Activated naive CD8-positive, alpha-beta T cell treated with anti-CD3 and anti-CD28 coated beads, Interleukin-2, amount 50 U/mL, for 24 hours (primary cell): ENCODE results near the gene RGS17.

ENCODE experiments used
- ATAC-seq: fragments of 150-1000 bp; cut with Tn5 transposase; one replicate; pipeline ENCODE4 v1.10.0; 2021
- DNase-seq: peaks from one replicate; pipeline ENCODE4 v3.0.0; 2021
- H3K27ac Mint-ChIP-seq: one replicate; pipeline ENCODE4 v1.8.0; 2021; ENCODE audit warnings: mild to moderate bottlenecking, mixed read lengths
- H3K27me3 Mint-ChIP-seq: one replicate; pipeline ENCODE4 v1.8.0; 2021; ENCODE audit warnings: mixed read lengths
- H3K36me3 Mint-ChIP-seq: one replicate; pipeline ENCODE4 v1.8.0; 2021; ENCODE audit warnings: low read depth, mixed read lengths
- H3K4me1 Mint-ChIP-seq: one replicate; pipeline ENCODE4 v1.8.0; 2021; ENCODE audit warnings: mixed read lengths
- H3K4me3 Mint-ChIP-seq: one replicate; pipeline ENCODE4 v1.8.0; 2021; ENCODE audit warnings: mild to moderate bottlenecking, moderate library complexity, mixed read lengths
- H3K9me3 Mint-ChIP-seq: one replicate; pipeline ENCODE4 v1.8.0; 2021; ENCODE audit warnings: mixed read lengths

The RGS17 gene

DNA sequence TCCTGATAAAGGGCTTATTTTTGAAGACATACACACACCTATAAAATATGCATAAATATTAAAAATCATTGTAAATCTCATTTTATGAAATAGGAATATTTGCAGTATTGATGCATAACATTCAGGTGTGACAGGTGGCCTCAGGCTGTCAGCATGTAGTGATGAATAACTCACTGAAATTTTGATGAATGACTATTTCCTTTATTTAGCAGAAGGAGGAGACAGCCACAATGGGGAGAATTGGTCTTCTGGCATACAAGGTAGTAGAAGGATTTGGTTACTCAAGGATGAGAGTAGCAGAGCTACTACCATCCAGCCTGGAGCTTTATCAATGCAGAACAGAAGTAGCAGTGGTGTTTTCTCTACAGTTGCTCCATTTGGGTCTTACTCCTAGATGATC is 47.2 kb downstream of the RGS17 start:
- Mint-ChIP-seq H3K9me3 (no peaks in the 10 kb centered on the region), H3K27me3 (peaks cover 2% of the 10 kb centered on the region), H3K4me3 (no peak overlapping the region), H3K4me1 (no peaks in the 10 kb centered on the region), H3K36me3 (no peaks in the 10 kb centered on the region), H3K27ac (no peak overlapping the region)
- DNase-seq = no peak
- ATAC-seq = no peak

- no peaks in the 10 kb centered on the region for H3K4me1 Mint-ChIP-seq
Measured at GRCh38 chr6:153081914-153082313, 49.2 kb downstream of the RGS17 start.

GRCh38 chr6:153076431-153076830 is 54.7 kb downstream of the RGS17 start:
- H3K4me3 Mint-ChIP-seq = no peak overlapping the region
- ATAC-seq (no peak), DNase-seq (no peak)
- no peaks in the 10 kb centered on the region for H3K36me3 Mint-ChIP-seq
- H3K27ac Mint-ChIP-seq = no peak overlapping the region
- H3K27me3 Mint-ChIP-seq = no peaks in the 10 kb centered on the region
- H3K4me1 Mint-ChIP-seq = no peaks in the 10 kb centered on the region
- H3K9me3 Mint-ChIP-seq = no peaks in the 10 kb centered on the region

More at GRCh38 chr6:153081914-153082313, 49.2 kb downstream of the RGS17 start:
- ATAC-seq (no peak), DNase-seq (no peak)
- Mint-ChIP-seq H3K36me3 (no peaks in the 10 kb centered on the region), H3K9me3 (no peaks in the 10 kb centered on the region), H3K4me3 (no peak overlapping the region), H3K27ac (no peak overlapping the region), H3K27me3 (peaks cover 2% of the 10 kb centered on the region)

- Mint-ChIP-seq H3K27me3 (no peaks in the 10 kb centered on the region), H3K4me3 (no peak overlapping the region), H3K27ac (no peak overlapping the region), H3K36me3 (no peaks in the 10 kb centered on the region), H3K4me1 (no peaks in the 10 kb centered on the region), H3K9me3 (no peaks in the 10 kb centered on the region)
- ATAC-seq (no peak), DNase-seq (no peak)
Measured at GRCh38 chr6:153074761-153075160, 56.3 kb downstream of the RGS17 start.

GRCh38 chr6:153073841-153074240 is 57.2 kb downstream of the RGS17 start:
- ATAC-seq (no peak), DNase-seq (no peak)
- no peaks in the 10 kb centered on the region for H3K36me3 Mint-ChIP-seq
- no peaks in the 10 kb centered on the region for H3K4me1 Mint-ChIP-seq
- no peak overlapping the region for H3K4me3 Mint-ChIP-seq
- H3K27ac Mint-ChIP-seq = no peak overlapping the region
- H3K9me3 Mint-ChIP-seq = no peaks in the 10 kb centered on the region
- H3K27me3 Mint-ChIP-seq = no peaks in the 10 kb centered on the region

DNA sequence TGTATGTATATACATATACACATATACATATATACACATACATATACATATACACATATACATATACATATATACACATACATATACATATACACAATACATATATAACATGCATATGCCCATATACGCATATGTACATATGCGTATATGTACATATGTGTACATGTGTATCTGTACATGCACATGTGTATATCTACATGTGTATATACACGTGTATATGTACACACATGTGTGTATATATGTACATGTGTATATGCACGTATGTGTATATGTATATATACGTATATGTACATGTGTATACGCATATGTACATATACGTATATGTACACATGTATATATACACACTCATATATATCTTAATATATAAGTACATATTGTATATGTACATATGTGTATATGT is 60.3 kb downstream of the RGS17 start:
- H3K27me3 Mint-ChIP-seq = peaks cover 9% of the 10 kb centered on the region
- DNase-seq (no peak), ATAC-seq (no peak)
- H3K4me1 Mint-ChIP-seq = no peaks in the 10 kb centered on the region
- peaks cover 8% of the 10 kb centered on the region for H3K9me3 Mint-ChIP-seq
- H3K36me3 Mint-ChIP-seq = no peaks in the 10 kb centered on the region
- no peak overlapping the region for H3K27ac Mint-ChIP-seq
- no peak overlapping the region for H3K4me3 Mint-ChIP-seq

- ATAC-seq (no peak), DNase-seq (no peak)
- peaks cover 10% of the 10 kb centered on the region for H3K27me3 Mint-ChIP-seq
- no peak overlapping the region for H3K4me3 Mint-ChIP-seq
- H3K4me1 Mint-ChIP-seq = no peaks in the 10 kb centered on the region
- H3K27ac Mint-ChIP-seq = no peak overlapping the region
- peaks cover 14% of the 10 kb centered on the region for H3K9me3 Mint-ChIP-seq
- H3K36me3 Mint-ChIP-seq = no peaks in the 10 kb centered on the region
Measured at GRCh38 chr6:153069897-153070296, 61.2 kb downstream of the RGS17 start.

- no peaks in the 10 kb centered on the region for H3K36me3 Mint-ChIP-seq
- H3K4me1 Mint-ChIP-seq = no peaks in the 10 kb centered on the region
- no peak overlapping the region for H3K27ac Mint-ChIP-seq
- no peak overlapping the region for H3K4me3 Mint-ChIP-seq
- H3K9me3 Mint-ChIP-seq = peaks cover 30% of the 10 kb centered on the region
- ATAC-seq (no peak), DNase-seq (no peak)
- H3K27me3 Mint-ChIP-seq = peaks cover 18% of the 10 kb centered on the region
Measured at GRCh38 chr6:153065222-153065621, 65.9 kb downstream of the RGS17 start.

- Mint-ChIP-seq H3K4me3 (no peak overlapping the region), H3K4me1 (no peaks in the 10 kb centered on the region), H3K27ac (no peak overlapping the region), H3K36me3 (no peaks in the 10 kb centered on the region), H3K9me3 (peaks cover 30% of the 10 kb centered on the region), H3K27me3 (peaks cover 18% of the 10 kb centered on the region)
- ATAC-seq = no peak
- DNase-seq = no peak
Measured at GRCh38 chr6:153063936-153064335, 67.1 kb downstream of the RGS17 start.

- Mint-ChIP-seq H3K27ac (no peak overlapping the region), H3K9me3 (peaks cover 30% of the 10 kb centered on the region), H3K27me3 (peaks cover 18% of the 10 kb centered on the region), H3K4me3 (no peak overlapping the region), H3K4me1 (no peaks in the 10 kb centered on the region), H3K36me3 (no peaks in the 10 kb centered on the region)
- ATAC-seq = no peak
- no peak for DNase-seq
Measured at GRCh38 chr6:153062516-153062915, 68.6 kb downstream of the RGS17 start.

DNA sequence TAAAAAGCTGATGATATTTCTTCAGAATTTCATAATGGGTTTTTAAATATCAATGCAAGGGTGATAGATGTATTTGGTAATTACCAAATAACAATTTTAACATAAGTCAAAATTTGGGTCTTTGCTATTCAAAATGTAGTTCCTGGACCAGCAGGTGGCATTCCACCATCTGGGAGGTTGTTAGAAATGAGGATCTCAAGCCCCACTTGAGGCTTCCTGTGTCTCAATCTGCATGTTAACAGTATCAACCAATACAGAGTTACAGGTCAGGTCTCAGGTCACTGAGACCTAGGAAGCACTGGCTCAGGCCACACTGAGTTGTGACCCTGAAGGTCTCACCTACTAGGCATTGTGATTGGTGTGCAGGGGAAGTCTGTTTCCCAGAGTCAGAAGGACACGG is 71.3 kb downstream of the RGS17 start:
- no peaks in the 10 kb centered on the region for H3K36me3 Mint-ChIP-seq
- DNase-seq (no peak), ATAC-seq (no peak)
- H3K4me3 Mint-ChIP-seq = no peak overlapping the region
- H3K27ac Mint-ChIP-seq = no peak overlapping the region
- peaks cover 15% of the 10 kb centered on the region for H3K9me3 Mint-ChIP-seq
- H3K27me3 Mint-ChIP-seq = peaks cover 11% of the 10 kb centered on the region
- no peaks in the 10 kb centered on the region for H3K4me1 Mint-ChIP-seq

DNA sequence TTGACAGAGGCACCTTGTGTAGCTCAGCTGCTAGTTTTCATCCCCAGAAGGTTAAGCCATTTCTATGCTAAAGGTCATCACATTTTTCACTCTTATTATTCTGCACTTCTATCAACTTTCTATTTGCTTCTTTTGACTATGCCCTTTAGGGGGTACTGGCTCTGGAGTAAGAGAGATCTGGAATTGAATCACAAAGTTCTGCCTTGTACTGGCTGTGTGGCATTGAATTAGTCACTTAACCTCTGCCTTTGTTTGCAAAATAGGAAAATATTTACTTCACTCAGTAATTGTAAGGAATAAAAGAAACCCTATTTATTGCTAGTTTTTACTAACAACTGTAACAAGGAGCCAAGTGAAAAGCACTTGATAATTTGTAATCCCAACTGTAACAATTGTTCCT is 71.8 kb downstream of the RGS17 start:
- Mint-ChIP-seq H3K27me3 (peaks cover 11% of the 10 kb centered on the region), H3K4me1 (no peaks in the 10 kb centered on the region), H3K27ac (no peak overlapping the region), H3K4me3 (no peak overlapping the region), H3K9me3 (peaks cover 12% of the 10 kb centered on the region), H3K36me3 (no peaks in the 10 kb centered on the region)
- no peak for ATAC-seq
- DNase-seq = no peak

GRCh38 chr6:153058909-153059308 is 72.2 kb downstream of the RGS17 start:
- Mint-ChIP-seq H3K9me3 (peaks cover 10% of the 10 kb centered on the region), H3K27me3 (peaks cover 11% of the 10 kb centered on the region), H3K4me3 (no peak overlapping the region), H3K27ac (no peak overlapping the region), H3K4me1 (no peaks in the 10 kb centered on the region), H3K36me3 (no peaks in the 10 kb centered on the region)
- DNase-seq = no peak
- ATAC-seq = no peak

DNA sequence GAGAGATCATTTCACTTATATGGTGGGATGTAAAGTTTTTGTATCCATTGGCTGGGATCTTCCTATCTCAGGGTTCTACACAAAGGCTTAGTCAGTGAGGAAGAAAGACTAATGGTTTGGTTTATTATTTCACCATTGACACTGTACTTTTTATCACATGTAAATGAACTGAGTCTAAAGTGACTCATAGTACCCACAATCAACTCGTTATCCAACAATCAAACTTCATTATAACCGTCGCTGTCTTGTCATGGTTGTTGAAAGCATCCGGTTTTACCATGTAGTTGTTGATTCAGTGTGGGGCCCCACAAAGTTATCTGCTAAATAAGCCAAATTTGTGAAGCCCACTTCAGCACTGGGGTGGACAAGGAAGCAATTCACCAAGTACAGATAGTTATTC is 72.8 kb downstream of the RGS17 start:
- H3K27me3 Mint-ChIP-seq = peaks cover 7% of the 10 kb centered on the region
- H3K36me3 Mint-ChIP-seq = no peaks in the 10 kb centered on the region
- no peaks in the 10 kb centered on the region for H3K4me1 Mint-ChIP-seq
- ATAC-seq = no peak
- H3K9me3 Mint-ChIP-seq = peaks cover 4% of the 10 kb centered on the region
- H3K27ac Mint-ChIP-seq = no peak overlapping the region
- H3K4me3 Mint-ChIP-seq = no peak overlapping the region
- DNase-seq = no peak

- Mint-ChIP-seq H3K9me3 (no peaks in the 10 kb centered on the region), H3K4me1 (no peaks in the 10 kb centered on the region), H3K27ac (no peak overlapping the region), H3K4me3 (no peak overlapping the region), H3K36me3 (no peaks in the 10 kb centered on the region), H3K27me3 (peaks cover 2% of the 10 kb centered on the region)
- ATAC-seq = no peak
- no peak for DNase-seq
Measured at GRCh38 chr6:153056308-153056707, 74.8 kb downstream of the RGS17 start.

DNA sequence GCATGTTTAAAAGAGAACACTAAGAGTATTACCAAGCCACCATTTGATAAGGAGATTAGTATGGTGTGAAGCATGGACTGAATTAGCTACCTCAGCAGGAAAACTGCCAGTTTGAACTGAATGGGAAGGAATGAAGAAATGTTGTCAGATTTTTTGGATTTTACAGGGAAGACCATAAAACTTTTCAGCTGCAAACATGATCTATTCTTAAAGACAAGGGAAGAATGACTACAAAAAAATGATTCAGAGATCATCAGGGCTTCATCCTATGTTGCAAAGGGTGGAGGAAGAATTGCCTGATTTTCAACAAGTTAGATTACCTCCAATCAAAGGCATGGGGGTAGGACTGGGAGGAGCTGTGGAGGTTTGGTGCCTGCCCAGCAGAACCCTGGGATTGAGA is 79.3 kb downstream of the RGS17 start:
- H3K9me3 Mint-ChIP-seq = no peaks in the 10 kb centered on the region
- no peak overlapping the region for H3K27ac Mint-ChIP-seq
- H3K4me1 Mint-ChIP-seq = no peaks in the 10 kb centered on the region
- no peaks in the 10 kb centered on the region for H3K36me3 Mint-ChIP-seq
- DNase-seq = no peak
- no peak overlapping the region for H3K4me3 Mint-ChIP-seq
- no peak for ATAC-seq
- H3K27me3 Mint-ChIP-seq = peaks cover 2% of the 10 kb centered on the region
